Transverse colon (tissue), 4 donors: Measurements from ENCODE around the gene IFRD1. TPM values are rescaled to one million over a fixed set of nuclear protein-coding genes. Genes with fewer than 3 reads are reported as not detected.

Experiments used
- DNase-seq: peaks from one replicate; pipeline ENCODE4 v3.0.0-alpha.2; 2019
- H3K27ac ChIP-seq, 4 donors: fragments of 200-600 bp; sonication (generic); 2 replicates each; pipeline ENCODE4 v1.5.1; 2016 to 2018; ENCODE audit warnings: inconsistent platforms in 4 of 4
- H3K27me3 ChIP-seq: fragments of 200-600 bp; sonication (generic); 2 replicates; pipeline ENCODE4 v1.5.1; 2017; ENCODE audit warnings: inconsistent platforms
- H3K36me3 ChIP-seq, 4 donors: fragments of 200-600 bp; sonication (generic); 2 replicates each; pipeline ENCODE4 v1.5.1; 2017 to 2019; ENCODE audit warnings: inconsistent platforms in 4 of 4
- H3K4me1 ChIP-seq, 4 donors: fragments of 200-600 bp; sonication (generic); 2 replicates each; pipeline ENCODE4 v1.5.1; 2017 to 2020; ENCODE audit warnings: inconsistent platforms in 4 of 4
- H3K4me3 ChIP-seq, 4 donors: fragments of 200-600 bp; sonication (generic); 1 replicate in 1 of 4; 2 replicates in 3 of 4; pipeline versions ENCODE4 v1.5.1 to v1.6.1; 2017 to 2019; ENCODE audit warnings: inconsistent platforms in 4 of 4
- H3K9me3 ChIP-seq, 2 donors: fragments of 200-600 bp; sonication (generic); 2 replicates each; pipeline ENCODE4 v1.5.1; 2017 to 2019; ENCODE audit warnings: inconsistent platforms in 2 of 2
- EP300 ChIP-seq: sonication (generic); formaldehyde crosslinking; IDR thresholded peaks from one replicate; pipeline ENCODE4 v1.6.1; 2017; ENCODE audit warnings: antibody characterized with exemption, low read depth
- POLR2A ChIP-seq: fragments of 450-650 bp; IDR thresholded peaks from one replicate; pipeline ENCODE4 v1.6.1; 2016; ENCODE audit warnings: antibody characterized with exemption, mild to moderate bottlenecking, moderate library complexity
- POLR2AphosphoS5 ChIP-seq, 3 donors: sonication (generic); formaldehyde crosslinking; IDR thresholded peaks; one replicate each; pipeline ENCODE4 v1.6.1; 2016; ENCODE audit warnings: antibody characterized with exemption in 3 of 3
- WGBS, 2 donors: methylation state at CpG; one replicate each; pipeline ENCODE4 v1.1.5; 2018; ENCODE audit warnings: low coverage in 1 of 2; 5-methylcytosine and 5-hydroxymethylcytosine counted together
- in situ Hi-C, 4 donors: fragments of 200-750 bp; cut with MboI; loops; one replicate each; pipeline versions ENCODE4 v1.15.0 to v1.15.1; 2017; ENCODE audit warnings: low sequenced_read_pairs in 3 of 4, low pct_ligation_motif_present in 1 of 4, low pct_unique_long_range_greater_than_20kb in 1 of 4
- intact Hi-C: fragments of 100-400 bp; cut with DNase I; formaldehyde crosslinking; loops from one replicate; pipeline ENCODE4 v1.15.1; 2023; ENCODE audit warnings: low total_unique reads
- total RNA-seq, 4 donors: library from RNA; depleted of rRNA; stranded (reverse); fragments of >200 nt; gene quantifications; one replicate each; pipeline ENCODE4 v1.1.0, GENCODE V29; 2016
- TF ChIP-seq, protein P1 (sequence below), 5 experiments: fragments of 200-600 bp in 3 of 5; fragments of 450-650 bp in 2 of 5; sonication (generic) in 3 of 5; IDR thresholded peaks; 1 replicate in 2 of 5; 2 replicates in 3 of 5; pipeline ENCODE4 v1.5.1; 2016 to 2017; ENCODE audit warnings: antibody characterized with exemption in 5 of 5, inconsistent platforms in 3 of 5, mild to moderate bottlenecking in 2 of 5, moderate library complexity in 1 of 5

The IFRD1 gene
- total RNA-seq, 4 donors from 2014 or later = 23.3 to 92.7 (median 52.0) TPM

DNA sequence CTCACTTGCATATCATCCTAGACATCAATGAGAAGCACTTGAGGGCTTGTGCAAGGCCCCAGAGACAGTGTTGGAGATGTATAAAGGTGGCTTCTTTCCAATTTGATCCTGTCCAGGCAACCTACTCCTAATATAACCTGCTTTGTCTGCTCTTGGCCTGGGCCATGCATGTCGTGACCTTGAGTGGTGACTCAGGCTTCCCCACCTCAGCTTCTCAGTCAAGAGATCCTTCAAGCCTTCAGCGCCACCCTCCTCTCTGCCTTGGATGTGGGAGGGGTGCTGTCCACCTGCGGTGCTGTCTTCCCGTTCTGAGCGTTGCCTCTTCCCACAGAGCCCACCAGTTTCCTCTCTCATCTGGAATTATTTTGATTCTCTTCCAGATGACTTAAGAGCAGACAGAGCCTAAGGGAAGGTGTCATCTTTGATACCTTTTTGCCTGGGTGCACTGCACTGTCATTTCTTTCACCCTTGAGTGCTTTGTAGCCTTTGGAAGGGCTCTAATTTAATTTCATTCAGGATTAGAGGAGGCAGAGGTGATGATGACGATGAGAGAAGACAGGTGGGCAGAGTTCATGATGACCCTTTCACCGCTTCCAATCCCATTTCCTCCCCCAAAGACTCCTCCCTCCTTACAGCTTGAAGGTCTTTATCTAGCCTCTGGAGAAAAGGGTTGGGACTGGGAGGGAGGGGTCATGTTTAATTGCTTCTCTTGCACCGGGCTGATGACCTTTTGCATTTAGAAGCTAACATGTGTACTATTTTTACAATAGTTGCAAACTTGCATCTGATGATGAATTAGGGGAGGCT is 37.4 kb downstream of the IFRD1 start:
- Histone ChIP-seq H3K4me3 (no peak overlapping the region), H3K9me3 (no peaks in the 10 kb centered on the region), H3K36me3 (no peaks in the 10 kb centered on the region), H3K27ac (no peak overlapping the region), H3K27me3 (no peaks in the 10 kb centered on the region), H3K4me1 (peaks cover 0 to 15% (median 6%) of the 10 kb centered on the region in 4 donors)
- WGBS, 2 donors = 91 to 92% methylated on average over 5 to 8 of the region's 8 CpGs
- in situ Hi-C loops = no loop called here
- DNase-seq = no peak
- TF ChIP-seq EP300 = no peak
- TF ChIP-seq, protein P1, sequence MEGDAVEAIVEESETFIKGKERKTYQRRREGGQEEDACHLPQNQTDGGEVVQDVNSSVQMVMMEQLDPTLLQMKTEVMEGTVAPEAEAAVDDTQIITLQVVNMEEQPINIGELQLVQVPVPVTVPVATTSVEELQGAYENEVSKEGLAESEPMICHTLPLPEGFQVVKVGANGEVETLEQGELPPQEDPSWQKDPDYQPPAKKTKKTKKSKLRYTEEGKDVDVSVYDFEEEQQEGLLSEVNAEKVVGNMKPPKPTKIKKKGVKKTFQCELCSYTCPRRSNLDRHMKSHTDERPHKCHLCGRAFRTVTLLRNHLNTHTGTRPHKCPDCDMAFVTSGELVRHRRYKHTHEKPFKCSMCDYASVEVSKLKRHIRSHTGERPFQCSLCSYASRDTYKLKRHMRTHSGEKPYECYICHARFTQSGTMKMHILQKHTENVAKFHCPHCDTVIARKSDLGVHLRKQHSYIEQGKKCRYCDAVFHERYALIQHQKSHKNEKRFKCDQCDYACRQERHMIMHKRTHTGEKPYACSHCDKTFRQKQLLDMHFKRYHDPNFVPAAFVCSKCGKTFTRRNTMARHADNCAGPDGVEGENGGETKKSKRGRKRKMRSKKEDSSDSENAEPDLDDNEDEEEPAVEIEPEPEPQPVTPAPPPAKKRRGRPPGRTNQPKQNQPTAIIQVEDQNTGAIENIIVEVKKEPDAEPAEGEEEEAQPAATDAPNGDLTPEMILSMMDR (IDR thresholded peaks at IDR 0.05) = no peak
- TF ChIP-seq POLR2AphosphoS5 (IDR thresholded peaks at IDR 0.05) = no peak
- no peak for TF ChIP-seq POLR2A
- intact Hi-C loops = no loop called here

DNA sequence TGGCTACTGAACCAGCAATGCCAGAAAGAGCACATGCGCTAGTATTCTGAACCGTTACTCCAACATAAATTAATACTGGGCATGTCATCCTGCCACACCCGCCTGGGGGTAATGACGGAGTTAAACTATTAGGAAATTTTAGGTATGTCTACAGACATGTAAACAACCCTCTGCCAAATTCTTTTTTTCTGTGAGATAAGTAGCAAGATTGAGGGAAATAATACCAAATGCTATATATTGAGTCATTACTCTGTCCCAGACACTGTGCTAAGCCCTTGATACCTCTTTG is 37.9 kb downstream of the IFRD1 start:
- Histone ChIP-seq H3K36me3 (no peaks in the 10 kb centered on the region), H3K4me3 (no peak overlapping the region), H3K9me3 (no peaks in the 10 kb centered on the region), H3K27me3 (no peaks in the 10 kb centered on the region), H3K4me1 (peaks cover 0 to 15% (median 6%) of the 10 kb centered on the region in 4 donors), H3K27ac (no peak overlapping the region)
- in situ Hi-C loops (no loop called here), intact Hi-C loops (no loop called here)
- 98 to 100% methylated on average over 2 to 4 of the region's 4 CpGs for WGBS, 2 donors
- DNase-seq = no peak
- TF ChIP-seq POLR2AphosphoS5 (IDR thresholded peaks at IDR 0.05) (no peak), POLR2A (no peak), EP300 (no peak)
- TF ChIP-seq, protein P1 (IDR thresholded peaks at IDR 0.05) = no peak

DNA sequence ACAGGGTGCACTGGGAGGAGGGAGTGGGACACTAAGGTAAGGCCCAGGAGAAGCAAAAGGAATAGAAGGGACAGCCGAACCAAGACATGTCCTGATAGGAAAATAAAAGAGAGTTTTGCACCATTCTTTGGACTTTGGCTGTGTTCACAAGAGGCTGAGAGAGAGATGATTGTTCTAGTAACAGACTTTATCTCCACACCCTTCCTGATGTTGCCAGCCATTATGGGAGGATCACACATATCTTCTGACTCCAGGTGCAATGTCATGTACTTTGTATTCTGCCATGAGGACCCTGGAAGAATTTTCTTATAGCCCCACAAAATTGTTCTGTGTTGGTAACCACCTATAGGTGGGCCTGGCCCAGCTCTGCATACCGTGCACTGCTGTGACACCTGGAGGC is 41.9 kb downstream of the IFRD1 start:
- Histone ChIP-seq H3K4me1 (peaks cover 0 to 4% (median 0%) of the 10 kb centered on the region in 4 donors), H3K27me3 (no peaks in the 10 kb centered on the region), H3K36me3 (no peaks in the 10 kb centered on the region), H3K4me3 (no peak overlapping the region), H3K9me3 (no peaks in the 10 kb centered on the region), H3K27ac (no peak overlapping the region)
- DNase-seq = no peak
- intact Hi-C loops (no loop called here), in situ Hi-C loops (loop anchor here in 2 of 4 donors (10.0 kb wide), 1 partner anchor 747 kb away; no protein-coding TSS in a partner anchor)
- TF ChIP-seq, protein P1 (IDR thresholded peaks at IDR 0.05) = no peak
- TF ChIP-seq POLR2A (no peak), POLR2AphosphoS5 (IDR thresholded peaks at IDR 0.05) (no peak), EP300 (no peak)
- WGBS, 2 donors = 57 to 73% methylated on average over 1 to 2 of the region's 2 CpGs

DNA sequence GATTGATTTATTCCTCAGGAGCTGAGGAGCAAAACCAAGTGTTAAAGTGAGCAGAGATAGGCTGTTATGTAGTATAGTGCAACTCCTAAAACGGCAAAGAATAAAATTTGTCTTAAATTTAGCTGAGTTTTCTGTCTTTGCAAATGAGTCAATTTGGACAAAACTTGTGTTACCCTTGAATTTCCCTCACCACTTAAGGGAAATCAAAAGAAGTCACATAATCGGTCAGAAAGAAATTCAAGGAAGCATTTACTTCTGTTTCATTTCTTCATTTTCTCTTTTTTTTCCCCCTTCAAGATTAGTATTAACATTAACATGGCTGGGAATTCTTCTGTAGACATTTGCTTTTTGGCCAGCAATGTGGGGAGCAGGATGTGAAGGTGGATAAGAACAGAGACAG is 44.4 kb downstream of the IFRD1 start:
- no peak for TF ChIP-seq EP300
- no peak for TF ChIP-seq POLR2A
- TF ChIP-seq POLR2AphosphoS5 (IDR thresholded peaks at IDR 0.05) = no peak
- TF ChIP-seq, protein P1 (IDR thresholded peaks at IDR 0.05) = no peak
- Histone ChIP-seq H3K4me1 (peaks cover 0 to 4% (median 0%) of the 10 kb centered on the region in 4 donors), H3K4me3 (no peak overlapping the region), H3K9me3 (no peaks in the 10 kb centered on the region), H3K36me3 (no peaks in the 10 kb centered on the region), H3K27ac (no peak overlapping the region), H3K27me3 (no peaks in the 10 kb centered on the region)
- in situ Hi-C loops = loop anchor here in 2 of 4 donors (10.0 kb wide), 1 partner anchor 750 kb away; no protein-coding TSS in a partner anchor
- intact Hi-C loops = no loop called here
- 70 to 83% methylated on average over 2 of the region's 2 CpGs for WGBS, 2 donors
- DNase-seq = no peak
